ENCODE results near the gene OSBPL2.

The OSBPL2 gene

GRCh38 chr20:62219101-62219991, 19.0 kb upstream of the OSBPL2 start:
- no peak overlapping the region for H2AK5ac ChIP-seq (ENCODE audit: low read length)
- no peak overlapping the region for H2BK15ac ChIP-seq (replicated peaks; ENCODE audit: low read depth)
- no peak overlapping the region for H3K9ac ChIP-seq (ENCODE audit: low read length)
- no peak overlapping the region for H2BK5ac ChIP-seq (ENCODE audit: low read length)
- H4K5ac ChIP-seq (ENCODE audit: low read length): no peak overlapping the region
- no peak overlapping the region for H3K27ac ChIP-seq (ENCODE audit: low read depth, low read length)
- no peak overlapping the region for H4K8ac ChIP-seq (ENCODE audit: low read depth, low read length)
- no peak overlapping the region for H3K4me3 ChIP-seq (ENCODE audit: low read length)
- H3K18ac ChIP-seq (ENCODE audit: low read length): no peak overlapping the region
- no CpG with 5 or more reads among the region's 84 CpGs for WGBS (ENCODE audit: extremely low coverage, insufficient coverage, low lambda C conversion rate)
- H3K79me2 ChIP-seq (ENCODE audit: control insufficient read depth, insufficient read depth, low read length): no peaks in the 10 kb centered on the region
- no peak overlapping the region for H3K56ac ChIP-seq (ENCODE audit: low read length)
- H3K23ac ChIP-seq (ENCODE audit: low read length): no peak overlapping the region
- peaks cover 28% of the 10 kb centered on the region for H3K27me3 ChIP-seq (ENCODE audit: insufficient read depth, low read length, poor library complexity)
- no peak for DNase-seq
- H3K4ac ChIP-seq (ENCODE audit: low read depth, low read length): no peak overlapping the region
- no peaks in the 10 kb centered on the region for H3K36me3 ChIP-seq (ENCODE audit: control insufficient read depth, insufficient read depth, low read length)
- no peak overlapping the region for H3K4me2 ChIP-seq (ENCODE audit: low read length)
- H3K79me1 ChIP-seq (ENCODE audit: low read length): no peaks in the 10 kb centered on the region
- H3K4me1 ChIP-seq (ENCODE audit: control insufficient read depth, low read depth, low read length): no peaks in the 10 kb centered on the region
- no peak overlapping the region for H2BK120ac ChIP-seq (ENCODE audit: low read depth, low read length)

DNA sequence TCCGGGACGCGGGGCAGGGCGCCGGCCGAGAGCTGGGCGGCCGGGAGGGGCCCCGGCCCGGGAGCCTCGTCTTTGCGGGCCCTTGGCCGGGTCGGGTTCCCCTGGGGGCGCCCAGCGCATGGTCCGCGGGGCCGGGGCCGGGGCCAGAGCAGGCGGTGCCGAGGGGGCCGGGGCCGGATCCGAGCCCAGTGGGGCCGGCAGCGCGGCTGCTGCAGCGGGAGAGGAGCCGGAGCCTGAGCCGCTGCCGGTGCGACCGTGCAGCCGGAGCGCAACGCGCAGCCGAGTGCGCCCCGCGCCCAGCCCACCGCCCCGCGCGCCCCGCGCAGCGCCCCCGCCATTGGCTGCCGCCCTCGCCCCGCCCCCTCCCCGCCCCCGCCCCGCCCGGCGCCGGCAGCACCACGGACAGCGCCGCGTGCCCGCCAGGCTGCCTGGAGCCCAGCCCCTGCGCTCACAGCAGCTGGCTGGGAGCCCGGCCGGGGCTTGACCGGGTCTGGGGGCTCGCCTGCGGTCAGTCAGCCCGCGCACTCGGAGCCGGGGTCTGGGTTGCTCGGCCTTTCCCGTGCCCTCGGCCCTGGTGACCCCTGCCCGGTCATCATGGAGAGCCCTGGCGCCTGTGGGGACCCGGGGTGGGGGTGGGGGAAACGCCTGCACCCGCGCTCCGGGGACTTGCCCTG, 18.2 kb upstream of the OSBPL2 start, which contains the start of gene HRH3:
HRH3 (minus strand) TSS at position 287 of the 674 bp plus-strand sequence. CDS start 308 bp downstream, outside the sequence.
- no peaks in the 10 kb centered on the region for H3K36me3 ChIP-seq (ENCODE audit: control insufficient read depth, insufficient read depth, low read length)
- no peak within 1 kb of the TSS for H3K9ac ChIP-seq (ENCODE audit: low read length)
- H3K4me1 ChIP-seq (ENCODE audit: control insufficient read depth, low read depth, low read length): no peaks in the 10 kb centered on the region
- H4K5ac ChIP-seq (ENCODE audit: low read length): no peak within 1 kb of the TSS
- no peak within 1 kb of the TSS for H3K18ac ChIP-seq (ENCODE audit: low read length)
- H4K8ac ChIP-seq (ENCODE audit: low read depth, low read length): no peak within 1 kb of the TSS
- no peaks in the 10 kb centered on the region for H3K79me2 ChIP-seq (ENCODE audit: control insufficient read depth, insufficient read depth, low read length)
- no peak within 1 kb of the TSS for H2BK120ac ChIP-seq (ENCODE audit: low read depth, low read length)
- DNase-seq: peak; percentile 60
- WGBS (ENCODE audit: extremely low coverage, insufficient coverage, low lambda C conversion rate): no CpG with 5 or more reads among the region's 84 CpGs
- H2BK5ac ChIP-seq (ENCODE audit: low read length): no peak within 1 kb of the TSS
- H3K27me3 ChIP-seq (ENCODE audit: insufficient read depth, low read length, poor library complexity): peaks cover 28% of the 10 kb centered on the region
- H3K4ac ChIP-seq (ENCODE audit: low read depth, low read length): no peak within 1 kb of the TSS
- H3K23ac ChIP-seq (ENCODE audit: low read length): no peak within 1 kb of the TSS
- no peak within 1 kb of the TSS for H3K4me3 ChIP-seq (ENCODE audit: low read length)
- no peaks in the 10 kb centered on the region for H3K79me1 ChIP-seq (ENCODE audit: low read length)
- H2BK15ac ChIP-seq (replicated peaks; ENCODE audit: low read depth): no peak within 1 kb of the TSS
- no peak within 1 kb of the TSS for H2AK5ac ChIP-seq (ENCODE audit: low read length)
- no peak within 1 kb of the TSS for H3K56ac ChIP-seq (ENCODE audit: low read length)
- H3K4me2 ChIP-seq (ENCODE audit: low read length): no peak within 1 kb of the TSS
- H3K27ac ChIP-seq (ENCODE audit: low read depth, low read length): no peak within 1 kb of the TSS

DNA sequence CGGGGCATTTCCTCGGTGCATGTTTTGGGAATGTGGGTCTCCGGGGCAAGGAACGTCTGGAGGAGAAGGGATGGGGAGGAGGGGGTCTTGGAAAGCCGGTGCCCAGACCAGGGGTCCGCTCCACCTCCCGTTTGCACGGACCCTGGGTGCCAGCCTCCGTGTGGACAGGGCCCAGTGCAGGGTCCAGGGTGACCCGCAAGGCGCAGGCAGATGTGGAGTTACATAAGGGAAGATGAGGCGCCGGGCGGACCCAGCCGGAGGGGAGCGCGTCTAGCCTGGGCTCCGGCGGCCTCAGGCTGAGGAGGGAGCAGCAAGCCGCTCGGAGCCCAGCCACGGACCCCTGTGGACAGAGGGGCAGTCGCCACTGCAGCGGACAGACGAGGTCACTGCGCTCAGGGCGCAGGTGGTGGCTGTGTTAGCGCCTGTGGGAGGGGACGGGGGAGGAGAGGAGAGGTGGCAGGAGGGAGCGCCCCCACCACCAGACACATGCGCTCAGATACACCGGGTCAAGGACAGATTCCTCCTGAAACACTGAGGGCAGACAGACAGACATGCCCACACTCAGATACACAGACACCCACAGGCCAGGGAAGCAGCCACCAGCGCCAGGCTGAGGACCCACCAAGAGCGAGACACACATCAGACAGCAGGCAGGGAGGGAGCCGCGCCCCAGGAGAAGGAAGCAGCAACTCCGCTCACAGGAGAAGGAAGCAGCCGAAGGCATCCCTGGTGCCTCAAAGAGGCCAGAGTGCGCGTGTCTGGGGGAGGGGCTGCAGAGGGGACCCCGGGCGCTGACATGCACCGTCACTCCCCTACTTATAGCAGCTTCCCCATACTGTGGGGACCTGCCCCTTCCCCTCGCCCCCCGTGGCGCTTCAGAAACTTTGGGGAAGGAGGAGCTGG, 17.4 kb upstream of the OSBPL2 start:
- peak; percentile 27 for DNase-seq
- no peak overlapping the region for H2BK5ac ChIP-seq (ENCODE audit: low read length)
- H3K4me2 ChIP-seq (ENCODE audit: low read length): no peak overlapping the region
- no peaks in the 10 kb centered on the region for H3K79me2 ChIP-seq (ENCODE audit: control insufficient read depth, insufficient read depth, low read length)
- H3K27ac ChIP-seq (ENCODE audit: low read depth, low read length): no peak overlapping the region
- H3K4ac ChIP-seq (ENCODE audit: low read depth, low read length): no peak overlapping the region
- no peak overlapping the region for H4K8ac ChIP-seq (ENCODE audit: low read depth, low read length)
- no peaks in the 10 kb centered on the region for H3K36me3 ChIP-seq (ENCODE audit: control insufficient read depth, insufficient read depth, low read length)
- H3K23ac ChIP-seq (ENCODE audit: low read length): no peak overlapping the region
- H3K9ac ChIP-seq (ENCODE audit: low read length): no peak overlapping the region
- H3K4me3 ChIP-seq (ENCODE audit: low read length): no peak overlapping the region
- H4K5ac ChIP-seq (ENCODE audit: low read length): no peak overlapping the region
- H3K18ac ChIP-seq (ENCODE audit: low read length): no peak overlapping the region
- peaks cover 28% of the 10 kb centered on the region for H3K27me3 ChIP-seq (ENCODE audit: insufficient read depth, low read length, poor library complexity)
- no peaks in the 10 kb centered on the region for H3K79me1 ChIP-seq (ENCODE audit: low read length)
- WGBS (ENCODE audit: extremely low coverage, insufficient coverage, low lambda C conversion rate): no CpG with 5 or more reads among the region's 46 CpGs
- H2BK120ac ChIP-seq (ENCODE audit: low read depth, low read length): no peak overlapping the region
- H2AK5ac ChIP-seq (ENCODE audit: low read length): no peak overlapping the region
- no peaks in the 10 kb centered on the region for H3K4me1 ChIP-seq (ENCODE audit: control insufficient read depth, low read depth, low read length)
- no peak overlapping the region for H2BK15ac ChIP-seq (replicated peaks; ENCODE audit: low read depth)
- H3K56ac ChIP-seq (ENCODE audit: low read length): no peak overlapping the region

DNA sequence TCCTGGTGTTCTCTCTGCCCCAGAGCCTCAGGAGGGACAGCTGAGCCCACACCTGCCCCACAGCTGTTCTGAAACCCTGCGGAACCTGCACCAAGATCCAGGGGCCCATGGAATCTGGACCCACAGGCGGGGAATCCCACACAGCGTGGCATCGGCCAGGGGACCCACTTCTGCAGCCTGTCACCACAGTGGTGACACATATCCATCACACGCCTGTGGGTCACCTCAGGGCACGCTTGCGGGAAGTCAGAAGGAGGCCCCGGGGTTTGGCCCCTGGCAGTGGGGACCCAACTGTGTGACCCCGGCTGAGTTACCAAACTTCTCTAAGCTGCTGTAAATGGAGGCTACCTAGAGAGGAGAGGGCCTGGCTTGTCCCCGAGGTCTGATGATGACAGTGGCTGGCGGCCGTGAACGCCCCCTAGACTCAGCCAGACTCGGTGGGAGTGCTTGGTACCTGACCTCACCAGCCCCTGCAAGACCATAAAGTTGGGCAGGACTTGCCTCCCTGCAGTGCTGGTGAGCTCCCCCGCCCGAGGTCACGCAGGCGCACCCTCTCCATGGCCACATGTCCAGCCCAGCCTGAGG, 16.0 kb upstream of the OSBPL2 start:
- Histone ChIP-seq H3K9ac (ENCODE audit: low read length) (no peak overlapping the region), H3K4ac (ENCODE audit: low read depth, low read length) (no peak overlapping the region), H3K36me3 (ENCODE audit: control insufficient read depth, insufficient read depth, low read length) (no peaks in the 10 kb centered on the region), H3K18ac (ENCODE audit: low read length) (no peak overlapping the region), H2BK120ac (ENCODE audit: low read depth, low read length) (no peak overlapping the region), H3K23ac (ENCODE audit: low read length) (no peak overlapping the region), H3K4me1 (ENCODE audit: control insufficient read depth, low read depth, low read length) (no peaks in the 10 kb centered on the region), H4K8ac (ENCODE audit: low read depth, low read length) (no peak overlapping the region), H2AK5ac (ENCODE audit: low read length) (no peak overlapping the region), H2BK15ac (replicated peaks; ENCODE audit: low read depth) (no peak overlapping the region), H3K4me3 (ENCODE audit: low read length) (no peak overlapping the region), H4K5ac (ENCODE audit: low read length) (no peak overlapping the region), H3K27ac (ENCODE audit: low read depth, low read length) (no peak overlapping the region), H2BK5ac (ENCODE audit: low read length) (no peak overlapping the region), H3K79me1 (ENCODE audit: low read length) (no peaks in the 10 kb centered on the region), H3K56ac (ENCODE audit: low read length) (no peak overlapping the region), H3K4me2 (ENCODE audit: low read length) (no peak overlapping the region), H3K79me2 (ENCODE audit: control insufficient read depth, insufficient read depth, low read length) (no peaks in the 10 kb centered on the region), H3K27me3 (ENCODE audit: insufficient read depth, low read length, poor library complexity) (peaks cover 28% of the 10 kb centered on the region)
- no peak for DNase-seq
- no CpG with 5 or more reads among the region's 18 CpGs for WGBS (ENCODE audit: extremely low coverage, insufficient coverage, low lambda C conversion rate)

- no CpG with 5 or more reads among the region's 13 CpGs for WGBS (ENCODE audit: extremely low coverage, insufficient coverage, low lambda C conversion rate)
- Histone ChIP-seq H3K56ac (ENCODE audit: low read length) (no peak overlapping the region), H2BK5ac (ENCODE audit: low read length) (no peak overlapping the region), H3K4me3 (ENCODE audit: low read length) (no peak overlapping the region), H2BK120ac (ENCODE audit: low read depth, low read length) (no peak overlapping the region), H3K36me3 (ENCODE audit: control insufficient read depth, insufficient read depth, low read length) (no peaks in the 10 kb centered on the region), H3K27ac (ENCODE audit: low read depth, low read length) (no peak overlapping the region), H3K4ac (ENCODE audit: low read depth, low read length) (no peak overlapping the region), H4K8ac (ENCODE audit: low read depth, low read length) (no peak overlapping the region), H4K5ac (ENCODE audit: low read length) (no peak overlapping the region), H3K18ac (ENCODE audit: low read length) (no peak overlapping the region), H3K27me3 (ENCODE audit: insufficient read depth, low read length, poor library complexity) (peaks cover 24% of the 10 kb centered on the region), H3K4me1 (ENCODE audit: control insufficient read depth, low read depth, low read length) (no peaks in the 10 kb centered on the region), H2BK15ac (replicated peaks; ENCODE audit: low read depth) (no peak overlapping the region), H3K79me2 (ENCODE audit: control insufficient read depth, insufficient read depth, low read length) (no peaks in the 10 kb centered on the region), H3K4me2 (ENCODE audit: low read length) (no peak overlapping the region), H2AK5ac (ENCODE audit: low read length) (no peak overlapping the region), H3K79me1 (ENCODE audit: low read length) (no peaks in the 10 kb centered on the region), H3K23ac (ENCODE audit: low read length) (no peak overlapping the region), H3K9ac (ENCODE audit: low read length) (no peak overlapping the region)
- DNase-seq: no peak
These were observed 15.3 kb upstream of the OSBPL2 start for GRCh38 chr20:62222972-62223371.
